Measurements from ENCODE around the gene FAH.

GRCh38 chr15:80233581-80233980, 80.8 kb downstream of the FAH start:
- no peak for TF ChIP-seq POLR2AphosphoS5 (IDR thresholded peaks at IDR 0.05; ENCODE audit: borderline replicate concordance, low read depth, low read length)
- no peak for TF ChIP-seq FOXP2 (optimal IDR thresholded peaks at IDR 0.05; ENCODE audit: control extremely low read depth, extremely low read length, insufficient read depth)

Measured in SK-N-MC (cell line).